Nucleus accumbens (tissue), 56 donors: ENCODE results near the gene VRK3.

Source experiments
- DNase-seq, 56 donors: peaks; one replicate each; lab custom pipeline; 2025; lab: John Stamatoyannopoulos, UW

The VRK3 gene

GRCh38 chr19:50030937-50031336, 5.8 kb upstream of the VRK3 start:
- DNase-seq, result no peak

GRCh38 chr19:50030225-50030624, 5.1 kb upstream of the VRK3 start:
- DNase-seq, result no peak

- DNase-seq, result no peak
Observed at GRCh38 chr19:50026550-50026906, 1.4 kb upstream of the VRK3 start.

GRCh38 chr19:50025794-50026549, 800 bp upstream of the VRK3 start, which contains the start of gene ZNF473:
Gene ZNF473, plus strand, starts transcription at chr19:50026005. Its CDS starts 5,078 bp downstream, at chr19:50031083.
- DNase-seq, result peak; percentile 73 to 99 (median 94)

- DNase-seq, result no peak
Observed at GRCh38 chr19:50024719-50025021, 502 bp downstream of the VRK3 start.

GRCh38 chr19:50022823-50023222, 2.3 kb downstream of the VRK3 start:
- no peak for DNase-seq

- no peak for DNase-seq
Observed at GRCh38 chr19:50020481-50020880, 4.7 kb downstream of the VRK3 start.

- no peak for DNase-seq
Observed at GRCh38 chr19:50016225-50016807, 8.9 kb downstream of the VRK3 start.

- no peak for DNase-seq
Observed at GRCh38 chr19:50008532-50008931, 16.6 kb downstream of the VRK3 start.

- no peak for DNase-seq
Observed at GRCh38 chr19:50007947-50008346, 17.2 kb downstream of the VRK3 start.

GRCh38 chr19:50007170-50007569, 18.0 kb downstream of the VRK3 start:
- no peak for DNase-seq

- DNase-seq, result no peak
Observed at GRCh38 chr19:50005428-50005827, 19.7 kb downstream of the VRK3 start.

- DNase-seq, result peak in 3 of 56 donors; percentile 3 to 19 (median 16)
Observed at GRCh38 chr19:50003810-50004419, 21.3 kb downstream of the VRK3 start.

- DNase-seq, result no peak
Observed at GRCh38 chr19:50003254-50003788, 21.9 kb downstream of the VRK3 start.

- DNase-seq, result peak in 2 of 56 donors; percentile 10 to 11
Observed at GRCh38 chr19:50002386-50002960, 22.7 kb downstream of the VRK3 start.

GRCh38 chr19:50001775-50002174, 23.4 kb downstream of the VRK3 start:
- no peak for DNase-seq

- no peak for DNase-seq
Observed at GRCh38 chr19:50000841-50001557, 24.2 kb downstream of the VRK3 start.

GRCh38 chr19:50000038-50000840, 24.9 kb downstream of the VRK3 start:
- DNase-seq, result no peak

- DNase-seq, result peak in 10 of 56 donors; percentile 2 to 38 (median 13)
Observed at GRCh38 chr19:49999371-50000010, 25.7 kb downstream of the VRK3 start.
